Right lobe of liver (tissue), 6 donors: ENCODE data around the gene MIOS. TPM values are rescaled to one million over a fixed set of nuclear protein-coding genes. Genes with fewer than 3 reads are reported as not detected.
A peak's percentile ranks its signal among the peaks of the same experiment; 100 is the strongest.
"Not testable (repeated sequence)": the region's sequence is repeated elsewhere in the genome, so short reads cannot be mapped to it uniquely, and the experiment has no call there.

Experiments
- ATAC-seq, 4 donors: fragments of 200-7000 bp; cut with Tn5 transposase; one replicate each; pipeline ENCODE4 v1.9.1; 2020; ENCODE audit warnings: mild to moderate bottlenecking in 4 of 4, moderate library complexity in 4 of 4
- DNase-seq, 3 donors: peaks; one replicate each; pipeline ENCODE4 v3.0.0-alpha.2; 2020
- H3K27ac ChIP-seq, 3 donors: fragments of 200-600 bp; one replicate each; pipeline ENCODE4 v1.8.0; 2022
- H3K27me3 ChIP-seq, 2 donors: fragments of 200-600 bp; one replicate each; pipeline ENCODE4 v1.8.0; 2022
- H3K36me3 ChIP-seq, 4 donors: fragments of 200-600 bp; sonication (generic) in 1 of 4; one replicate each; pipeline versions ENCODE4 v1.5.1 to v1.8.0; 2017 to 2022; ENCODE audit warnings: control low read depth in 1 of 4
- H3K4me1 ChIP-seq, 4 donors: fragments of 200-600 bp; sonication (generic) in 1 of 4; one replicate each; pipeline versions ENCODE4 v1.5.1 to v1.8.0; 2017 to 2022; ENCODE audit warnings: control low read depth in 1 of 4
- H3K4me3 ChIP-seq, 3 donors: fragments of 200-600 bp; one replicate each; pipeline ENCODE4 v1.8.0; 2022
- H3K9me3 ChIP-seq, 4 donors: fragments of 200-600 bp; sonication (generic) in 1 of 4; one replicate each; pipeline versions ENCODE4 v1.5.1 to v1.8.0; 2017 to 2022; ENCODE audit warnings: control low read depth in 1 of 4
- CTCF ChIP-seq, 4 donors: fragments of 200-600 bp in 3 of 4; fragments of 450-650 bp in 1 of 4; IDR thresholded peaks; one replicate each; pipeline versions ENCODE4 v1.5.1 to v1.8.0; 2016 to 2022; ENCODE audit warnings: antibody characterized with exemption in 4 of 4, mild to moderate bottlenecking in 2 of 4
- POLR2A ChIP-seq: fragments of 450-650 bp; IDR thresholded peaks from one replicate; pipeline ENCODE4 v1.6.1; 2017; ENCODE audit warnings: antibody characterized with exemption, mild to moderate bottlenecking
- WGBS: methylation state at CpG from one replicate; pipeline ENCODE4 v1.1.6; 2018; ENCODE audit warnings: low coverage, low lambda C conversion rate; ENCODE audit not compliant: insufficient coverage; ENCODE audit errors: missing lambda C conversion rate; 5-methylcytosine and 5-hydroxymethylcytosine counted together
- intact Hi-C, 2 donors: fragments of 100-400 bp; cut with DNase I; formaldehyde crosslinking; loops; one replicate each; pipeline versions ENCODE4 v1.11.2 to v1.14.1; 2022
- total RNA-seq, 6 experiments: library from RNA; depleted of rRNA in 2 of 6; stranded (reverse); fragments of >200 nt in 2 of 6; fragmentation: NEBNext Ultra II Directional in 3 of 6; extraction: Animal tissue kit (Norgen Biotek cat#: 25700) in 3 of 6; gene quantifications; one replicate each; pipeline versions ENCODE4 v1.1.0 to v1.2.4, GENCODE V29; 2016 to 2023
- donor health status: DM: no; HTN: yes; CAD: no.
- donor health status: DM: no; HTN: no; CAD: no.
- donor health status: DM: no; HTN: no; CAD: no.
- donor health status: DM: no; HTN: yes; CAD: no.
- donor health status: DM: no; HTN: yes; CAD: no.

MIOS gene
- total RNA-seq, 6 experiments from 2014 or later, result 14.1 to 21.3 (median 18.6) TPM

DNA sequence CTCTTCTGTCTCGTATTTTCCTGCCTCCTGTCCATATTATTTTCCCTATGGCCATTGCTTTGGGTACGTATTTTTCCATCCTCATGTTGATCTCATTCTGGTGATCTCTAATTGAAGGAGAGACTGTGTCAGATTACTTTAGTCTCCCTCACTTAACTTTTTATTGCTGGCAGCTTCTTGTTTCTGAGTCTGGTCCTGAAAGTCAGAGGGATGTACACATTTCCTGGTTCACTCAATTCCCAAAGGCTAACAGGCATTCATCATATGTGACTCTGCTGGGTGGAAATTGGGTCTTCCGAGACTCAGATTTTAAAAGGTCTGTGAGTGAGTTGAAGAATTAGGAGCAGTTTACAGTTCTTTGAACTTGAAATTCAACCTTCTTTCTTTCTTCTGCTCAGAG, 84.8 kb downstream of the MIOS start:
- intact Hi-C loops, result no loop called here
- no peaks in the 10 kb centered on the region for H3K36me3 ChIP-seq
- H3K4me3 ChIP-seq, result no peak overlapping the region
- H3K9me3 ChIP-seq, result no peaks in the 10 kb centered on the region
- no peaks in the 10 kb centered on the region for H3K4me1 ChIP-seq
- no peak for DNase-seq
- H3K27me3 ChIP-seq, result no peaks in the 10 kb centered on the region
- no peak for ATAC-seq
- TF ChIP-seq CTCF (IDR thresholded peaks at IDR 0.05) (no peak), POLR2A (no peak)
- 60% methylated on average over 2 of the region's 3 CpGs for WGBS
- H3K27ac ChIP-seq, result no peak overlapping the region

GRCh38 chr7:7652798-7653540, 86.3 kb downstream of the MIOS start:
- intact Hi-C loops, result no loop called here
- TF ChIP-seq CTCF (IDR thresholded peaks at IDR 0.05), result no peak
- TF ChIP-seq POLR2A, result no peak
- WGBS, result 80% methylated on average over 1 of the region's 1 CpG

DNA sequence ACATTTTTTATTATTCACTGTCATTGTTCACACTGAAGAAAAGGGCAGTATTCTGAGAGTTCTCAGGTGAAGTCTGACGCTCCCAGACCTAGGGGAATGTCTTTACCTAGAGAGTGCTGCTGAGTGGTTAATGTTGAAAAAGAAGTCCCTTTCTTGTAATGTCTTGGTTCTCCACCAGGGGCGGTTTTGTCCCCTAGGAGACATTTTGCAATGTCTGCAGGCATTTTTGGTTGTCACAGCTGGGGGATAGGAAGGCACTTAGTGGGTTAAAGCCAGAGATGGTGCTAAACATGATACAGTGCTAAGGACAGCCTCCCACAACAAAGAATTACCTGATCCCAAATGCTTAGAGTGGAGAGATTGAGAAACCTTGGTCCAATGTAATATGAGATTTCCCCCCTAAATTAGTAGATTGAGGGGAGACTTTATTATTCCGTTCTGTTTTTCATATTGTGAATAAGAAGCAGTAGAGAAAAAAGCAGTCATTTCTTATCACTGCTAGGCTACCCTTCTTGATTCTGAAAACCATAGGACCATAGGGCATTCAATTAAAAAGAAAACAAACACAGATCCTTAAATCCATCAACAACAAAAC, 87.0 kb downstream of the MIOS start:
- intact Hi-C loops, result no loop called here
- H3K27me3 ChIP-seq, result no peaks in the 10 kb centered on the region
- no peaks in the 10 kb centered on the region for H3K36me3 ChIP-seq
- no peaks in the 10 kb centered on the region for H3K9me3 ChIP-seq
- no peaks in the 10 kb centered on the region for H3K4me1 ChIP-seq
- WGBS, result 75% methylated on average over 3 of the region's 3 CpGs
- DNase-seq (no peak), ATAC-seq (peak in 1 of 4 donors; percentile 32)
- no peak for TF ChIP-seq POLR2A
- TF ChIP-seq CTCF (IDR thresholded peaks at IDR 0.05), result peak; percentile 22 to 36 (median 26)
- H3K27ac ChIP-seq, result no peak overlapping the region
- H3K4me3 ChIP-seq, result no peak overlapping the region

More at GRCh38 chr7:7652798-7653540, 86.3 kb downstream of the MIOS start:
- Histone ChIP-seq H3K4me3 (no peak overlapping the region), H3K27me3 (no peaks in the 10 kb centered on the region), H3K36me3 (no peaks in the 10 kb centered on the region), H3K9me3 (no peaks in the 10 kb centered on the region), H3K4me1 (no peaks in the 10 kb centered on the region), H3K27ac (no peak overlapping the region)
- ATAC-seq (no peak), DNase-seq (no peak)

GRCh38 chr7:7654964-7655715, 88.5 kb downstream of the MIOS start:
- DNase-seq (no peak), ATAC-seq (peak in 1 of 4 donors; percentile 22)
- intact Hi-C loops, result no loop called here
- H3K36me3 ChIP-seq, result no peaks in the 10 kb centered on the region
- H3K4me3 ChIP-seq, result no peak overlapping the region
- no peaks in the 10 kb centered on the region for H3K9me3 ChIP-seq
- no peaks in the 10 kb centered on the region for H3K27me3 ChIP-seq
- H3K27ac ChIP-seq, result no peak overlapping the region
- 58% methylated on average over 4 of the region's 4 CpGs for WGBS
- TF ChIP-seq CTCF (IDR thresholded peaks at IDR 0.05) (no peak), POLR2A (no peak)
- no peaks in the 10 kb centered on the region for H3K4me1 ChIP-seq

GRCh38 chr7:7656459-7656858, 89.8 kb downstream of the MIOS start:
- intact Hi-C loops, H3K36me3 ChIP-seq, H3K4me1 ChIP-seq, ATAC-seq, H3K27me3 ChIP-seq, DNase-seq, H3K9me3 ChIP-seq, H3K4me3 ChIP-seq, H3K27ac ChIP-seq: not testable (repeated sequence)
- WGBS, result 83% methylated on average over 3 of the region's 3 CpGs
